ENCODE data around the gene LDB2.

LDB2 gene

DNA sequence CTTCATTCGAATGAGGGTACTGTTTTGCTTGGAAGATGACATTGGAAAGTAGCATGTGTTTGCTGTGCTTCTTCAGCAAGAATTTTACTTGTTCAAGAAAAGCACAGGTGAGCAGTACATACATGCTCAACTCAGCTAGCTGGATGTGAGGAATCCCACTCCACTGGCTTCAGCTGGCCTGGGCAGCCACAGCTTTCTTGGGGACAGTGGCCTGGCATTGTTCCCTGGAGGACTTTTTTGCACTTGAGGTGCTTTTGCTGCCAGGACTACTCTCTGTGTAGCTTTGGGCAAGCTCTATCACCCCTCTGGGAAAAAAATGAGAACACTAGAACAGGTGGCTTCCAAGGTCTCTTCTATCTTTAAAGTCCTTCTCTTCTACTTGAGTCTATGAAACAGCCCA is 184.3 kb downstream of the LDB2 start:
- H3K27me3 ChIP-seq (replicated peaks; ENCODE audit: insufficient read depth, low read length): no peaks in the 10 kb centered on the region
- TF ChIP-seq, protein P1, sequence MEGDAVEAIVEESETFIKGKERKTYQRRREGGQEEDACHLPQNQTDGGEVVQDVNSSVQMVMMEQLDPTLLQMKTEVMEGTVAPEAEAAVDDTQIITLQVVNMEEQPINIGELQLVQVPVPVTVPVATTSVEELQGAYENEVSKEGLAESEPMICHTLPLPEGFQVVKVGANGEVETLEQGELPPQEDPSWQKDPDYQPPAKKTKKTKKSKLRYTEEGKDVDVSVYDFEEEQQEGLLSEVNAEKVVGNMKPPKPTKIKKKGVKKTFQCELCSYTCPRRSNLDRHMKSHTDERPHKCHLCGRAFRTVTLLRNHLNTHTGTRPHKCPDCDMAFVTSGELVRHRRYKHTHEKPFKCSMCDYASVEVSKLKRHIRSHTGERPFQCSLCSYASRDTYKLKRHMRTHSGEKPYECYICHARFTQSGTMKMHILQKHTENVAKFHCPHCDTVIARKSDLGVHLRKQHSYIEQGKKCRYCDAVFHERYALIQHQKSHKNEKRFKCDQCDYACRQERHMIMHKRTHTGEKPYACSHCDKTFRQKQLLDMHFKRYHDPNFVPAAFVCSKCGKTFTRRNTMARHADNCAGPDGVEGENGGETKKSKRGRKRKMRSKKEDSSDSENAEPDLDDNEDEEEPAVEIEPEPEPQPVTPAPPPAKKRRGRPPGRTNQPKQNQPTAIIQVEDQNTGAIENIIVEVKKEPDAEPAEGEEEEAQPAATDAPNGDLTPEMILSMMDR (IDR thresholded peaks at IDR 0.05; ENCODE audit: low read length): no peak
- no peak for TF ChIP-seq EZH2phosphoT487 (IDR thresholded peaks at IDR 0.05; ENCODE audit: low read length)
- no peak for TF ChIP-seq EZH2 (optimal IDR thresholded peaks at IDR 0.05; ENCODE audit: low read depth, low read length)
- no peak overlapping the region for H3K4me2 ChIP-seq (ENCODE audit: low read depth, low read length)
- H3K4me3 ChIP-seq (ENCODE audit: low read length): no peak overlapping the region
- no peaks in the 10 kb centered on the region for H3F3A ChIP-seq (ENCODE audit: insufficient read depth, low read length)
- H3K9ac ChIP-seq (ENCODE audit: low read length): no peak overlapping the region
- no peaks in the 10 kb centered on the region for H3K36me3 ChIP-seq (replicated peaks; ENCODE audit: insufficient read depth, low read length)
- no peaks in the 10 kb centered on the region for H3K9me2 ChIP-seq (replicated peaks; ENCODE audit: insufficient read depth, low read length)
- H4K20me1 ChIP-seq (ENCODE audit: insufficient read depth, low read length): no peaks in the 10 kb centered on the region
- H3K79me2 ChIP-seq (ENCODE audit: low read length): no peaks in the 10 kb centered on the region
- no peaks in the 10 kb centered on the region for H3K4me1 ChIP-seq (ENCODE audit: low read length)
- no peak overlapping the region for H3K27ac ChIP-seq (ENCODE audit: low read length)
- H2AFZ ChIP-seq (ENCODE audit: low read length): no peak overlapping the region
- DNase-seq: no peak
- no peaks in the 10 kb centered on the region for H3K9me3 ChIP-seq (replicated peaks; ENCODE audit: insufficient read depth, low read length)

DNA sequence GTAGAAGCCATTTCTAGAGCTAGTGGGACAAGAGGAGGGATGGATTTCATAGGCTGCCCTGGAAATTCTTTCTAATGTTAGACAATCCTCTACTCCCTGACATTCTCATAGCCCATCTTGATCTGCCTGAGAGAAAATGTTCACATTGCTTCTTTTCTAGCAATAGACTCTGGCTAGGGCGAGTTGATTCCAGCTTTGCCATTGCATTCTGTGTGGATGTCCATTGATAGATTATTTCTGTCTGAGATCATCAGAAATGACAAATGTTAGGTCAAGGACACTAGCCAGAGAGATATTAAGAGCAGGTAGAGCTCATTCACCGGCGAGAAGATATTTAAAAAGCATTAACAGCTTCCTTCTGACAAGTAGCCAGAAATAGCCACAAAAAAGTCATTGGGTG is 184.7 kb downstream of the LDB2 start:
- H3K9me3 ChIP-seq (replicated peaks; ENCODE audit: insufficient read depth, low read length): no peaks in the 10 kb centered on the region
- no peak for DNase-seq
- H2AFZ ChIP-seq (ENCODE audit: low read length): no peak overlapping the region
- H3K27me3 ChIP-seq (replicated peaks; ENCODE audit: insufficient read depth, low read length): no peaks in the 10 kb centered on the region
- H3K4me1 ChIP-seq (ENCODE audit: low read length): no peaks in the 10 kb centered on the region
- H3K79me2 ChIP-seq (ENCODE audit: low read length): no peaks in the 10 kb centered on the region
- H3K36me3 ChIP-seq (replicated peaks; ENCODE audit: insufficient read depth, low read length): no peaks in the 10 kb centered on the region
- TF ChIP-seq, protein P1 (IDR thresholded peaks at IDR 0.05; ENCODE audit: low read length): no peak
- no peak for TF ChIP-seq EZH2phosphoT487 (IDR thresholded peaks at IDR 0.05; ENCODE audit: low read length)
- no peak for TF ChIP-seq EZH2 (optimal IDR thresholded peaks at IDR 0.05; ENCODE audit: low read depth, low read length)
- H3K4me3 ChIP-seq (ENCODE audit: low read length): no peak overlapping the region
- H3K9ac ChIP-seq (ENCODE audit: low read length): no peak overlapping the region
- no peaks in the 10 kb centered on the region for H3F3A ChIP-seq (ENCODE audit: insufficient read depth, low read length)
- H3K4me2 ChIP-seq (ENCODE audit: low read depth, low read length): no peak overlapping the region
- no peaks in the 10 kb centered on the region for H4K20me1 ChIP-seq (ENCODE audit: insufficient read depth, low read length)
- H3K27ac ChIP-seq (ENCODE audit: low read length): no peak overlapping the region
- no peaks in the 10 kb centered on the region for H3K9me2 ChIP-seq (replicated peaks; ENCODE audit: insufficient read depth, low read length)

DNA sequence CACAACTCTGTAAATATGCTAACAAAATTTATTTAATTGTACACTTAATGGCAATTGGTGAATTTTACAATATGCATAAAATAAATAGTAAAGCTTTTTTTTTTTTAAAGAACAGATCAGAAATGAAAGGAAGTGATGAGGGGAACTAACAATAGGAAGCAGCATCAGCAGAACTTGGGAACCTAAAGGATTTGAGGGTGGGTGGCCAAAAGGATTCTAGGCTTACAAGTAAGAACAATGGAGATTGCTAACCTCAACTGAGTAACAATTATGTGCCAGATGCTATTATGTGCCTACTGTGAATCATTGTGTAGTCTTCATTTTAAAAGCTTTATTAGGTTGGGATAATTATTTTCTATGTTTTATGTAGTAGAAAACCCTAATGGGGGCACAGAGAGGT is 185.2 kb downstream of the LDB2 start:
- TF ChIP-seq EZH2phosphoT487 (IDR thresholded peaks at IDR 0.05; ENCODE audit: low read length) (no peak), EZH2 (optimal IDR thresholded peaks at IDR 0.05; ENCODE audit: low read depth, low read length) (no peak)
- TF ChIP-seq, protein P1 (IDR thresholded peaks at IDR 0.05; ENCODE audit: low read length): no peak
- Histone ChIP-seq H3K27ac (ENCODE audit: low read length) (no peak overlapping the region), H3K9ac (ENCODE audit: low read length) (no peak overlapping the region), H4K20me1 (ENCODE audit: insufficient read depth, low read length) (no peaks in the 10 kb centered on the region), H3K4me2 (ENCODE audit: low read depth, low read length) (no peak overlapping the region), H3F3A (ENCODE audit: insufficient read depth, low read length) (no peaks in the 10 kb centered on the region), H2AFZ (ENCODE audit: low read length) (no peak overlapping the region), H3K9me3 (replicated peaks; ENCODE audit: insufficient read depth, low read length) (no peaks in the 10 kb centered on the region), H3K79me2 (ENCODE audit: low read length) (no peaks in the 10 kb centered on the region), H3K4me3 (ENCODE audit: low read length) (no peak overlapping the region), H3K36me3 (replicated peaks; ENCODE audit: insufficient read depth, low read length) (no peaks in the 10 kb centered on the region), H3K27me3 (replicated peaks; ENCODE audit: insufficient read depth, low read length) (no peaks in the 10 kb centered on the region), H3K4me1 (ENCODE audit: low read length) (no peaks in the 10 kb centered on the region), H3K9me2 (replicated peaks; ENCODE audit: insufficient read depth, low read length) (no peaks in the 10 kb centered on the region)
- no peak for DNase-seq

Measured in MM.1S (cell line).